ENCODE measurements around the gene OXGR1. TPM values are rescaled to one million over a fixed set of nuclear protein-coding genes. Genes with fewer than 3 reads are reported as not detected.
A peak's percentile ranks its signal among the peaks of the same experiment; 100 is the strongest.

OXGR1 gene
- total and polyA plus RNA-seq, 4 donors = 0.77 to 1.3 (median 0.98) TPM

- Histone ChIP-seq H3K4me1 (ENCODE audit: control insufficient read depth, insufficient read depth, low read length) (no peaks in the 10 kb centered on the region), H3K4me3 (ENCODE audit: low read depth, low read length) (no peak overlapping the region), H3K36me3 (ENCODE audit: control insufficient read depth, insufficient read depth, low read length) (no peaks in the 10 kb centered on the region), H3K27ac (ENCODE audit: low read depth, low read length) (no peak overlapping the region), H3K27me3 (ENCODE audit: control insufficient read depth, insufficient read depth, low read length) (no peaks in the 10 kb centered on the region), H3K9me3 (ENCODE audit: control insufficient read depth, insufficient read depth, low read length) (no peaks in the 10 kb centered on the region)
- no peak for DNase-seq (ENCODE audit: low read depth in 4 of 6, low spot score in 6 of 6)
- WGBS (ENCODE audit: insufficient coverage) = 94% methylated on average over 1 of the region's 1 CpG
Observed at GRCh38 chr13:96940961-96941360, 53.3 kb downstream of the OXGR1 start.

- no peaks in the 10 kb centered on the region for H3K4me1 ChIP-seq (ENCODE audit: control insufficient read depth, insufficient read depth, low read length)
- WGBS (ENCODE audit: insufficient coverage) = no CpG with 5 or more reads among the region's 3 CpGs
Observed at GRCh38 chr13:96935901-96936300, 58.4 kb downstream of the OXGR1 start.

More at GRCh38 chr13:96935901-96936300, 58.4 kb downstream of the OXGR1 start:
- peak in 1 of 6 donors; percentile 67 for DNase-seq (ENCODE audit: low read depth in 4 of 6, low spot score in 6 of 6)
- H3K36me3 ChIP-seq (ENCODE audit: control insufficient read depth, insufficient read depth, low read length) = no peaks in the 10 kb centered on the region
- H3K9me3 ChIP-seq (ENCODE audit: control insufficient read depth, insufficient read depth, low read length) = no peaks in the 10 kb centered on the region
- no peak overlapping the region for H3K27ac ChIP-seq (ENCODE audit: low read depth, low read length)
- H3K4me3 ChIP-seq (ENCODE audit: low read depth, low read length) = no peak overlapping the region
- no peaks in the 10 kb centered on the region for H3K27me3 ChIP-seq (ENCODE audit: control insufficient read depth, insufficient read depth, low read length)

Small RNA genes within 50 kb of the gene (small RNA-seq; reads per million reads assigned to genes)
- gene RN7SKP7 (ENCODE audit: low replicate concordance) = not detected

Other genes with a start within 250 kb of the OXGR1 start
- 100 to 1,000 TPM in 1 of 2 donors, 10 to 100 TPM in 1; 63.9 to 101 TPM for gene MBNL2, start 227.9 kb upstream of the OXGR1 start, total RNA-seq
- gene MBNL2, start 227.9 kb upstream of the OXGR1 start, polyA plus RNA-seq (ENCODE audit: insufficient read length in 2 of 2) = 10 to 100 TPM; 26.9 to 32.9 TPM

Data from spinal cord (tissue), 10 donors.